Osteoblast (primary cell): ENCODE measurements around the gene KHSRP. TPM values are rescaled to one million over a fixed set of nuclear protein-coding genes. Genes with fewer than 3 reads are reported as not detected.
A peak's percentile ranks its signal among the peaks of the same experiment; 100 is the strongest.

Source experiments
- DNase-seq: peaks from one replicate; pipeline ENCODE4 v3.0.0; 2011; ENCODE audit warnings: low spot score, mixed read lengths; ENCODE audit not compliant: insufficient read length; ENCODE audit errors: missing footprints
- H2AFZ ChIP-seq: 2 replicates; pipeline ENCODE4 v1.6.0; 2011; ENCODE audit warnings: mild to moderate bottlenecking, low read length
- H3K27ac ChIP-seq: 2 replicates; pipeline ENCODE4 v1.5.1; 2011; ENCODE audit warnings: mild to moderate bottlenecking, low read depth, low read length, moderate library complexity
- H3K27me3 ChIP-seq: 2 replicates; pipeline ENCODE4 v1.6.0; 2012; ENCODE audit warnings: mild to moderate bottlenecking, control low read depth, inconsistent platforms, low read length, moderate library complexity; ENCODE audit not compliant: insufficient read depth
- H3K36me3 ChIP-seq: 2 replicates; pipeline ENCODE4 v1.5.1; 2011; ENCODE audit warnings: mild to moderate bottlenecking, low read length, control low read depth, moderate library complexity; ENCODE audit not compliant: insufficient read depth
- H3K4me1 ChIP-seq: 2 replicates; pipeline ENCODE4 v1.5.1; 2011; ENCODE audit warnings: mild to moderate bottlenecking, low read length, control low read depth, moderate library complexity; ENCODE audit not compliant: insufficient read depth
- H3K4me2 ChIP-seq: 2 replicates; pipeline ENCODE4 v1.6.0; 2011; ENCODE audit warnings: mild to moderate bottlenecking, low read length; ENCODE audit not compliant: insufficient read depth
- H3K4me3 ChIP-seq: fragments of 200-600 bp; sonication (generic); 3 replicates; pipeline ENCODE4 v1.5.1; 2012; ENCODE audit warnings: mild to moderate bottlenecking, low read length, inconsistent platforms; ENCODE audit not compliant: insufficient read depth
- H3K79me2 ChIP-seq: 2 replicates; pipeline ENCODE4 v1.6.0; 2012; ENCODE audit warnings: mild to moderate bottlenecking, low read length, control low read depth, inconsistent platforms; ENCODE audit not compliant: insufficient read depth
- H3K9me3 ChIP-seq: 2 replicates; pipeline ENCODE4 v1.5.1; 2011; ENCODE audit warnings: low read depth, low read length, control low read depth
- H4K20me1 ChIP-seq: 2 replicates; pipeline ENCODE4 v1.6.0; 2012; ENCODE audit warnings: mild to moderate bottlenecking, low read length, control low read depth; ENCODE audit not compliant: insufficient read depth
- total RNA-seq: library from RNA; depleted of rRNA; stranded (reverse); fragments of >200 nt; gene quantifications from 2 replicates; pipeline ENCODE4 v1.2.3, GENCODE V29; 2012
- TF ChIP-seq, protein P1 (sequence below): IDR thresholded peaks from 2 replicates; pipeline ENCODE4 v1.5.1; 2011; ENCODE audit warnings: mild to moderate bottlenecking, low read depth, low read length, moderate library complexity; ENCODE audit errors: extremely low read depth

The KHSRP gene
- total RNA-seq, 1 donor = 90.5 TPM

DNA sequence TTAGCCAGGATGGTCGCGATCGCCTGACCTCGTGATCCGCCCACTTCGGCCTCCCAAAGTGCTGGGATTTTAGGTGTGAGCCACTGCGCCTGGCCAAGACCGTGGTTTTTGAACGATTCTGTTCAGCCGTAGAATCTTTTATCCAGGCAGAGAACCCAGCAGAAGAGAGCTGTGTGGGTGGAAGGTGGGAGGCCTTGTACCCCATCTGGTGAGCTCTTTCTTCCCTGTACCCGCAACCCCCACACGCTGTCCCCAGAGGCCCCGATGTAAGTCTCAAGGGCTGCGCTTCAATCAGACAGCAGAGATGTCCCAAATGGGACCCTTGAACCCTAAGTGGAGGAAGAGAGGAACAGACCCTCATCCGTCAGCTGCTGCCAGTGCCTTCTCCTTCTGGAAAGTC, 31.3 kb upstream of the KHSRP start:
- H3K9me3 ChIP-seq = peaks cover 2% of the 10 kb centered on the region
- H3K36me3 ChIP-seq = peaks cover 2% of the 10 kb centered on the region
- TF ChIP-seq, protein P1, sequence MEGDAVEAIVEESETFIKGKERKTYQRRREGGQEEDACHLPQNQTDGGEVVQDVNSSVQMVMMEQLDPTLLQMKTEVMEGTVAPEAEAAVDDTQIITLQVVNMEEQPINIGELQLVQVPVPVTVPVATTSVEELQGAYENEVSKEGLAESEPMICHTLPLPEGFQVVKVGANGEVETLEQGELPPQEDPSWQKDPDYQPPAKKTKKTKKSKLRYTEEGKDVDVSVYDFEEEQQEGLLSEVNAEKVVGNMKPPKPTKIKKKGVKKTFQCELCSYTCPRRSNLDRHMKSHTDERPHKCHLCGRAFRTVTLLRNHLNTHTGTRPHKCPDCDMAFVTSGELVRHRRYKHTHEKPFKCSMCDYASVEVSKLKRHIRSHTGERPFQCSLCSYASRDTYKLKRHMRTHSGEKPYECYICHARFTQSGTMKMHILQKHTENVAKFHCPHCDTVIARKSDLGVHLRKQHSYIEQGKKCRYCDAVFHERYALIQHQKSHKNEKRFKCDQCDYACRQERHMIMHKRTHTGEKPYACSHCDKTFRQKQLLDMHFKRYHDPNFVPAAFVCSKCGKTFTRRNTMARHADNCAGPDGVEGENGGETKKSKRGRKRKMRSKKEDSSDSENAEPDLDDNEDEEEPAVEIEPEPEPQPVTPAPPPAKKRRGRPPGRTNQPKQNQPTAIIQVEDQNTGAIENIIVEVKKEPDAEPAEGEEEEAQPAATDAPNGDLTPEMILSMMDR = no peak
- DNase-seq = peak; percentile 13
- H3K4me3 ChIP-seq = no peak overlapping the region
- H3K4me2 ChIP-seq = no peak overlapping the region
- no peaks in the 10 kb centered on the region for H3K27me3 ChIP-seq
- H3K4me1 ChIP-seq = peaks cover 8% of the 10 kb centered on the region
- H3K79me2 ChIP-seq = no peaks in the 10 kb centered on the region
- no peaks in the 10 kb centered on the region for H4K20me1 ChIP-seq
- H2AFZ ChIP-seq = no peak overlapping the region
- H3K27ac ChIP-seq = no peak overlapping the region

DNA sequence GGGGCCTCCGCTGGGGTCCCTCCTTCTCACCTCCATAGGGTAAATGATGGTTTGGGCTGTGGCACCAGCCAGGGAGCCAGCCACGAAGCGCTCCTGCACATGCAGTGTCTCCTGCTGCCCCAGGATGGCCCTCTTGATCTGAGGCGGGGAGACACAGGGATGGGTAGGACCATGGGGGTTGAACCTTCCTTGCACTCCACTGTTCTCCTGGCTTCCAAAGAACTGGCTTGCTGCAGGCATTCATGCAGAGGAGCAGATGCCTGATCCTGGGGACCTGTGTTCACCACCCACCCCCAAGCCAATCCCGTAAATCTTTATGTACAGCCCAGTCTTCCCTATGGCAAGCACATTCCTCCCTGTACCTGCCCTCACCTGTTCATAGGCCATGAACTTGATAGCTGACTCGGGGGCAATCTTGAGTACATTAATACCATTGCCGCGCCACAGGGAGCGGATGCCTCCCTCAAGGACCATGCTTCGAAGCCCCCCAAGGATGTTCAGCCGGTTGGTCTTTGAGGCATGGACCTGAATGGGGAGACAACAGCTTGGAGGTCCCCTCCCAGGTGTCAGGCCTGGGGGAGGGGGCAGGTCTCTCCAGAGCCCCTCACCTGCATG, 29.4 kb upstream of the KHSRP start:
- peak; percentile 38 for DNase-seq
- Histone ChIP-seq H3K36me3 (peaks cover 2% of the 10 kb centered on the region), H3K4me1 (no peaks in the 10 kb centered on the region), H4K20me1 (no peaks in the 10 kb centered on the region), H2AFZ (no peak overlapping the region), H3K4me2 (no peak overlapping the region), H3K79me2 (no peaks in the 10 kb centered on the region), H3K4me3 (no peak overlapping the region), H3K27ac (no peak overlapping the region), H3K9me3 (peaks cover 2% of the 10 kb centered on the region), H3K27me3 (no peaks in the 10 kb centered on the region)
- TF ChIP-seq, protein P1 = no peak

DNA sequence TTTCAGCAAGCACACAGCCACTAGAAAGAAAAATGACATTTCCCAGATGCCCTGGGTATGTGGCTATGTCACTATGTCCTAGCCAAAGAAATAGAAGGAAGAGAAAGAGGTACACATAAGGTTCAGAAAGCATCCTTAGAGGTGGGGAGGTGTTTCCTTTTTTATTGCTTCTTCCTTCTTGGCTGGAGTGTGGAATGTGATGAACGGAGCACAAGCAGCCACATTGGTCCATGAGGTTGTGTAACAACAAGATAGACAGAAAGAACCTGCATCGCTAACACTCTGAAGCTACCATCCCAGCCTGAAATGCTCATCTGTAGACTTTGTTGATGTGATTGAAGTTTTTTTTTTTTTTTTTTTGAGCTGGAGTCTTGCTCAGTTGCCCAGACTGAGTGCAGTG, 28.3 kb upstream of the KHSRP start:
- no peaks in the 10 kb centered on the region for H3K4me1 ChIP-seq
- peaks cover 2% of the 10 kb centered on the region for H3K36me3 ChIP-seq
- TF ChIP-seq, protein P1 = no peak
- H3K27ac ChIP-seq = no peak overlapping the region
- H2AFZ ChIP-seq = no peak overlapping the region
- H3K27me3 ChIP-seq = no peaks in the 10 kb centered on the region
- H3K4me2 ChIP-seq = no peak overlapping the region
- H3K9me3 ChIP-seq = peaks cover 2% of the 10 kb centered on the region
- H4K20me1 ChIP-seq = no peaks in the 10 kb centered on the region
- no peaks in the 10 kb centered on the region for H3K79me2 ChIP-seq
- no peak overlapping the region for H3K4me3 ChIP-seq
- DNase-seq = peak; percentile 44

DNA sequence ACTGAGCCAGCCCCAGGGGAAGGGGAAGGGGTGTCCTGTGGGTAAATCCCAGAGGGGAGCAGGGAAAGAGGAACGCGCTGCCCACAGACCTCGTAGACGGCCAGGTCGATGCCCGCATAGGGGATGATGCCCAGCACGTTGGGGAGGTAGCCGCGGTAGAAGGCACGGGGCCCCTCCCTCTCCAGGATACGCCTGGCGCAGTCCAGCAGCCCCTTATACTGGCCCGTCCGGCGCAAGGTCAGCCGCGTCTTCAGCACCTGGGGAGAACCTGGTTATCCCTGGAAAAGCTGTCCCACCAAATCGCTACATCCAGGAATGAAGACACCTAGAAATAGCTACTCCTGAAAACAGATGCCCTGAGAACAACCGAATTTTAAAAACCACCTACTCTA, 27.6 kb upstream of the KHSRP start:
- Histone ChIP-seq H3K9me3 (peaks cover 2% of the 10 kb centered on the region), H3K79me2 (no peaks in the 10 kb centered on the region), H4K20me1 (no peaks in the 10 kb centered on the region), H3K27ac (no peak overlapping the region), H3K4me2 (no peak overlapping the region), H3K4me3 (no peak overlapping the region), H3K27me3 (no peaks in the 10 kb centered on the region), H3K4me1 (no peaks in the 10 kb centered on the region), H2AFZ (no peak overlapping the region), H3K36me3 (peaks cover 2% of the 10 kb centered on the region)
- TF ChIP-seq, protein P1 = no peak
- DNase-seq = no peak
